SK-MEL-5 (cell line): ENCODE measurements around the gene OR2V2. TPM values are rescaled to one million over a fixed set of nuclear protein-coding genes. Genes with fewer than 3 reads are reported as not detected.

Source experiments
- DNase-seq: peaks from one replicate; pipeline ENCODE4 v3.0.0-alpha.2; 2016; ENCODE audit warnings: low read depth, low spot score
- in situ Hi-C: cut with HindIII; loops from 2 replicates; pipeline ENCODE4 v1.10.0; 2016; ENCODE audit warnings: low sequenced_read_pairs, high pct_unique_total_duplicates, low pct_unique_long_range_greater_than_20kb
- total RNA-seq: library from RNA; depleted of rRNA; stranded (reverse); fragments of >200 nt; shearing (Covaris generic); gene quantifications from 2 replicates; pipeline ENCODE4 v1.2.3, GENCODE V29; 2014

OR2V2 gene
- total RNA-seq, 1 experiment from 2014 or later, result not detected

- in situ Hi-C loops, result no loop called here
- DNase-seq, result no peak
Measured at GRCh38 chr5:181133083-181133482, 14.3 kb upstream of the OR2V2 start.

GRCh38 chr5:181133610-181134231 lies 13.7 kb upstream of the OR2V2 start:
- peak; percentile 25 for DNase-seq
- in situ Hi-C loops, result no loop called here

DNA sequence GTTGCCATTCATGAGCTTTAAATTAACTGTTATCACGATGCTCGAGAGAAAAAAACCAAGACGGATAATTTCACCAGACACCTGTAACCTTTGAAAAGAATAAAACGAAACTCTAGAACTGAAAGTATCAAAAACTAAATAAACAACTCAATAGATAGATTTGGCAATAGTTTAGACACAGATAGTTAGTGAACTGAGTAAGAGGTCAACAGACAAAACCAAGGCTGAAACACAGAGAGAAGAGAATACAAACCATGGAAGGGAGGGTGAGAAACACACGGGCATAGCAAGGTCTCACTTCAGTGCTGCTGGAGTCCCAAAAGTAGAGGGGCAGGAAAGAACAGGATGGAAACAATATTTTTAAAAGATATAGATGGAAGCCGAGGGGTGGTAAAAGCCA lies 13.1 kb upstream of the OR2V2 start:
- DNase-seq, result no peak
- in situ Hi-C loops, result no loop called here

- in situ Hi-C loops, result no loop called here
Measured at GRCh38 chr5:181136361-181136955, 10.9 kb upstream of the OR2V2 start.

DNA sequence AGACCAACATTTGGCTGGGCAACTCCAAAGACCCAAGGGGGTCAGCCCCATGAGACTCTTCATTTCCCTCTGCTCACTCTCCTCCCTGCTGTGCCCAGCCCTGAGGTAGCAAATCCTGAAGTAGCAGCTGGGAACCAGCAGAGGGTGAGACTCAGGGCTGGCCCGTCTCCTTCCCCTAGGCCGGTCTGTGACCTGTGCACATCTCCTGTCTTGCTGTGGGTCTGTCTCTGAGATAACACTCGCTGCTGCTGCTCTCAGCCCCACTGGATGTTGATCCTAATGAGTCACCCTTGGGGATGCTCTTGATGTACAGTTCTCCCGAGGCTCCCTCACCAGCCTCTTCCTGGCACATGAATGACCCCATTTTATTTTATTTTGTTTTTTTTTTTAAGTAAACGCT lies 9.1 kb upstream of the OR2V2 start:
- DNase-seq, result no peak
- in situ Hi-C loops, result no loop called here

More at GRCh38 chr5:181136361-181136955, 10.9 kb upstream of the OR2V2 start:
- no peak for DNase-seq

- in situ Hi-C loops, result no loop called here
- no peak for DNase-seq
Measured at GRCh38 chr5:181140766-181141165, 6.6 kb upstream of the OR2V2 start.

- no peak for DNase-seq
- in situ Hi-C loops, result no loop called here
Measured at GRCh38 chr5:181142054-181142453, 5.3 kb upstream of the OR2V2 start.

DNA sequence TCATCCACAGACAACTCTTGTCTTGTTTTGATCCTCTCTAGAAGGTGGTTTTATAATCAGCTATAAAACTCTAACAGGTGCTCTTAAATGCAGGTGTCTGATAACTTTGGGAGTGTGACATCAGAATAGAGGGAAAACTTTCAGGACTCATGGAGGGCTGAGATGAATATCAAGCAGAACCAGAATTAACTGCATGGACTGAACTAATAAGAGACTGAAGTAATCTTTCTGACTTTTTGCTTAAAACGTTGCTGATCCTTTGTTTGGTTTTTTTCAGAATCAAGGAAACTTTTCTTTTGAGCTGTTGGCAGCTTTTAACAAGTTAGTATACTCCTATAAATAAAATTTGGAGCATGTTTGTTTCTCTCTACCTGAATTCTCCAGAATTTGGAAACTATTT lies 2.3 kb upstream of the OR2V2 start:
- no peak for DNase-seq
- in situ Hi-C loops, result no loop called here

GRCh38 chr5:181149355-181149754 lies 2.0 kb downstream of the OR2V2 start:
- in situ Hi-C loops, result no loop called here
- DNase-seq, result no peak

- in situ Hi-C loops, result no loop called here
- DNase-seq, result no peak
Measured at GRCh38 chr5:181149806-181150733, 2.7 kb downstream of the OR2V2 start.

GRCh38 chr5:181151146-181151545 lies 3.8 kb downstream of the OR2V2 start:
- peak; percentile 56 for DNase-seq
- in situ Hi-C loops, result no loop called here

DNA sequence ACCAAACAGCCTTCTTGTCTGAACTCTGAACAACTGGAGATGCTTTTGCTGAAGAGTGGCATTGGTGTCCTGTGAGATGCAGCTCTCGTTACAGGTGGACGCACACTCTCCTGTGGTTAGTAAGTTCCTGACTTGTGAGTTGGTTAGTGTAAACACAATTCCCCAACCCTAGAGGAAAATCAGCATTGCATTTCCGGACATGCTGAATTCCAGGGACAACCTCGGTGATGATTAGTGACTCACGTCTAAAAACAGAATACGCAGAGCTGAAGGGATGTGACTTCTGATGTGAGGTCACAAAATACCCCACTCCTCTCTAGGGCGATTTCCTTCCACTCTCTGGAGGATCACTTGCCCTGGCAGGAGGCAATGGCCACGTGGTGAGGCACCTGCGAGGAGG lies 5.0 kb downstream of the OR2V2 start:
- no peak for DNase-seq
- in situ Hi-C loops, result no loop called here

DNA sequence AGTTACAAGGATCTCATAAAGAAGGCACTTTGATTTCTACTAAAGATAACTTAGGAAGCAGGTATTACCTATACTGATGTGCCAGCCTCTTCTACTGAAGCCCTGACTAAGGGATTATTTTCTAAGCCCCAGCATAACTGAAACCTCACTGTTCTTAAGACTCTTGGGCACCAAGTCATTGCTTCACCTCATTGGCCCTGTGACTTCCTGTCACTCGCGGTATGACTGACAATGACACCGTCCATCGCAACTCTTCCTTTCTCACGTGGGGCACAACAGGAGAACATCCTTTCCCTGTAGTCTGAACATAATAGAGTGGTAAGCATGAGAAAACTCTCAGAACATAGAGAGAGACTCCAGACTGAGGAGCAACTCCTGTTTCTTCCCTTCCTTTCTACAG lies 6.4 kb downstream of the OR2V2 start:
- no peak for DNase-seq
- in situ Hi-C loops, result no loop called here

DNA sequence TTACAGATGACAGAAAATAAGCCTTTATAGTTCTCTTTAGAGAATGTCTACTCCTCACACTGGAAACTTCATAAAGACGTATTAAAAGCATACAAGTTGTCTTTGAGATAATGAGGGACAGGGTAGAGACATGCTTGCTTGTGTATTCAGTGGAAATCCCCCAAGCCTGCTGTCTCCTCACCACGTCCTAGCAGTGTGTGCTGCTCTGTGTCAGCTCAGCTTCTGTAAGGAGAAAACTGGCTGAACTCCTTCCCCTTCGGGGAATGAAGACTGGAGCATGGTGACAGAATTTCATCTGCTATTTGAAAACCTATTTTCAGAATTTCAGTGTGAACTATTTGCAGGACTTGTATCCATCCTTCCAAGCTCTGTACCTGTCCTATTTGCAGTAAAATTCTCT lies 9.4 kb downstream of the OR2V2 start:
- DNase-seq, result no peak
- in situ Hi-C loops, result no loop called here

DNA sequence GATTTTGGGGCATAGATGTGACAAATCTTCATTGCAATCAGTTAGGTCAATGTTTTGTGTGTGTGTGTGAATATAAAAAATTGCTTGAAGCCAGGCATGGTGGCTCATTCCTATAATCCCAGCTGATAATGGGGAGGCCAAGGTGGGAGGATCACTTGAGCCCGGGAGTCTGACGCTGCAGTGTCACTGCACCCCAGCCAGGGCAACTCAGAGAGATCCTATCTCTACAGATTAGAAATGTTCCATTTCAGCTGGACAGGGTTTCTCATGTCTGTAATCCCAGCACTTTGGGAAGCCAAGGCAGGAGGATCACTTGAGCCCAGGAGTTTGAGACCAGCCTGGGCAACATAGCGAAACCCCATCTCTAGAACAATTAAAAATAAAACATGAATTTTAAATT lies 11.5 kb downstream of the OR2V2 start:
- in situ Hi-C loops, result no loop called here
- no peak for DNase-seq

DNA sequence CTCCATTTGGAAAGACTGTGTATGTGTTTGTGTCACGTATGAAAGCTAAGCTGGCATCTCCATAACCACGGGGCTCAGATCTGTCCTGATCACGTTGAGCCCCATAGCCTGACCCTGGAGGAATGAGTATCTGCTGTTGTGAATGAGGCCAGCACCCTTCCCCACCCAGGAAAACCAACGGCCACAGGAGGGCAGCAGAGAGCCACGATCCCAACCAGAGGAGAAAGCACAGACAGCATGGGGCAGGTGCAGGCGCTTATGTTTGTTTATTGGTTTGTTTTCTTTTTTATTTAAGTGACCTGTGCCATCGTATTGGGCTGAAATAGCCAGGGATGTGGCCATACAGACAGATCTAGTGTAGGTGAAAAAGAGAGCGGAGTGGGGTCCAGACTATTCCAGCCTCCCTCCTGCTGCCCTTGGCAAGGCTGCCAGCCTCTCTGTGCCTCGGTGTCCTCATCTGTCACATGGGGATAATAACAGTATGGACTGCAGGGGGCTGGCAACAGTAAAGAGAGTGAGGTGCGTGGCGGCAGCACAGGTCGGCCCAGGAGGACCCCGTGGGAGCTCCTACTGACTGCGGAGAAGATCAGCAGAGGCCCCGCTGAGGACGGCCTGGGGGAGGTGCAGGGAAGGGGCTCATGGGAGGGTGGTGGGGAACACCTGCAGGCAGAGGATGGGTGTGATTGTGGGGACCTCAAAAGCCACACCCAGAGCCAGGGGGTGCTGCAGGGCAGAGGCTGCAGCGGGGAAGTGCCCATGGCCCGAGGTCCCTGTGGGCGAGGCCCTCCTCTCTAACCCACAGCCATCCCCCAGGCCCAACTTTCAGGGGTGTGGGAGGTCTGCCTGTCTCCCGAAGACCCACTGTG lies 12.1 kb downstream of the OR2V2 start:
- in situ Hi-C loops, result no loop called here
- DNase-seq, result peak; percentile 89

- in situ Hi-C loops, result no loop called here
- peak; percentile 21 for DNase-seq
Measured at GRCh38 chr5:181160152-181160754, 12.9 kb downstream of the OR2V2 start.
